ENCODE measurements around the gene FIS1.
A peak's percentile ranks its signal among the peaks of the same experiment; 100 is the strongest.
"Not testable (repeated sequence)": the region's sequence is repeated elsewhere in the genome, so short reads cannot be mapped to it uniquely, and the experiment has no call there.

FIS1 gene

DNA sequence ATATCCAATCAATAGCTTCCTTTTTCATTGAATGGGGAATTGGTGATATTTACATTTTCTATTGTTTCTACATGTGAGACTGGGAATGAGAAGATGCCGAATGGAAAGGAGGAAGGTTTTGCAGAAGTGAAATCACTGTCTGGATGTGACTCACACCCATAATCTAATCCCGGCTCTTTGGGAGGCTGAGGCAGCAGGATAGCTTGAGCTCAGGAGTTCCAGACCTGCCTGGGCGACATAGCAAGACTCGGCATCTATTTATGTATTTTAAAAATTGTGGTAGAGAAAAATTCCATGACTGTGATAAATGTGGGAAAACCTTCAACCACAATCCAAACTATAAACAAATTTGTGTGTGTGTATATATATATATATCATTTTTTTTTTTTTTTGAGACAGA, 10.9 kb upstream of the FIS1 start:
- no peak for DNase-seq

GRCh38 chr7:101253199-101253598, 8.3 kb upstream of the FIS1 start:
- not testable (repeated sequence) for DNase-seq

DNA sequence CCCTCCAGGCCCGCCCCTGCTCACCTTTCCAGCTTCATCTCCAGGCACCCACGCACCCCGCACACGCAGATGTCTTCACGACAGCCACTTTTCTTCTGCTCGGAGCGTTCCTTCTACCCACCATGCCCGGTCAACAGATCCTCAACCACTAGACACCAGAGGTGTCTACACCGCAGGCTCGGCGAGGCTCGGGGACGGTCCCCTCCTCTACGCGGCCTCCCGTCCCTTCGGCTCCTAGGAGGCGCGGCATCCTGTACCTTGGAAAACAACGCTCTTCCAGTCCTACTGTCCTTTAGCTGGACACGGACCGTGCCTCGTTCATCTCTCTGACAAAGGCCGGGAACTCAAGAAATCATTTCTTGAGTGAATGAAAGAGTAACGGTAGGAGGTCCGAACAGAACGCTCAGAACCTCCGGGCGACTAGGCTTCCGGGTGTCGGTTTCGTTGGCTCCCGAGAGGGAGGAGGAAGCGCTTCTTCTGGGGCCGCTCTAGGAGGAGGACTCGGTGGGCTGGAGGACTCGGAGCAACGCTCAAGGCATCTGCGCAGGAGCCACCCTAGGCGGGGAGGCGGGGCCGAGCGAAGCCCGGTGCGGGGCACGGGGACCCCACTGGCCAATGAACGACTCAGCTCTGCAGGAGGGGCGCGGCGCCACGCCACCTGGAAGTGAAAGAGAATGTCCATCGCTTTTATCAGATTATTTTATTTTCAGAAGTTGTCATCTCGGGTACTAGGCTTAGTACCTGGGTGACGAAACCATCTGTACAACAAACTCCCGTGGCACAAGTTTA, 7.2 kb upstream of the FIS1 start:
- peak; percentile 94 for DNase-seq

DNA sequence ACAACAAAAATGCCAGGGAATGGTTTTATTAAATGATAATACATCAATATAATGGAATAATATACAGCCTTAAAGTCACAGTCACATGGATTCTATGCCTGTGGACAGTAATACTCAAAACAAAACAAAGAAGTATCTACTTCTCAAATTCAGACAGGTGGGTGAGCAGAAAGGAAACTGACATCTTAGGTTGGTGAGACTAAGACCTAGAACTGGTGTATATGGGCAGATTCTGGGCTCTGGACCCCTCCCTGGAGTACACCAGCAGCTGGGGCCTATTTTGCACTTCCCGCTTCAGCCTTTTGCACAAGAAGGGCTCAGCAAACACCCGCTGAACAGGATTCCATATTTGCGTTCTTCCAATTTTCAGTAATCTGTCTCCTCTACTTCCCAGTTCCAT, 5.4 kb upstream of the FIS1 start:
- no peak for DNase-seq

GRCh38 chr7:101248276-101248675, 3.4 kb upstream of the FIS1 start:
- no peak for DNase-seq

- no peak for DNase-seq
Observed at GRCh38 chr7:101245147-101245668, 327 bp upstream of the FIS1 start.

DNA sequence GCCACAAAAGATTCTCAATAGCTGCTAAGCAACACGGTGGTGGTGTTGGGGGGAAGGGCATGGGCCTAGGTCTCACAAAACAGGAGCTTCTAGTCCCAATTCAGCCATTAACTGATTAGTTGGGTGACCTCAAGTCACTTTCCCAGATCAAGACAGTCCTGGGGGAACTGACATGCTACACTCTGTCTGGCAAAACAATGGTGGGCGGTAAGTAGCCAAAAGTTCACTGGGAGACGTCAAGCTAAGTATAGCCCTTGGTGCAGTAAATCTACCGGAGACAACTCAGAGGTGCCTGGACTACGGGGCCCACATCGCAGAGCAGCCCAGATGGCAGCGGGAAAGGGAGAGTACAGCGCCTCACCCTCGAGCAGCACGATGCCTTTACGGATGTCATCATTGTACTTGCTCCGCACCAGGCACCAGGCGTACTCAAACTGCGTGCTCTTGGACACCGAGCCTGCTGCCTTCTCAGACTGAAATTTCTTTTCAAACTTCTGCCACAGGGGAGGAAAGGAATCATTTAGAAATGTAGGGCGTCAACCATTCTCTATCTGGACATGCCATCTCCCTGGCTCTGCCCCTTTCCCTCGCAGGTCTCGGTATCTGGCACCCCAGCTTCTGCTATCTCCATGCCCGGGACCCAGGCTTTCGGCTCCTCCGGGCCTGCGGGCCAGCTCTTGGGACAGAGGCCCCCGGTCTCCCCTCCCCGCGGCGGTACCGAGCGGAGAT, 1.1 kb downstream of the FIS1 start:
- no peak for DNase-seq

- DNase-seq: no peak
Observed at GRCh38 chr7:101241443-101242349, 3.2 kb downstream of the FIS1 start.

DNA sequence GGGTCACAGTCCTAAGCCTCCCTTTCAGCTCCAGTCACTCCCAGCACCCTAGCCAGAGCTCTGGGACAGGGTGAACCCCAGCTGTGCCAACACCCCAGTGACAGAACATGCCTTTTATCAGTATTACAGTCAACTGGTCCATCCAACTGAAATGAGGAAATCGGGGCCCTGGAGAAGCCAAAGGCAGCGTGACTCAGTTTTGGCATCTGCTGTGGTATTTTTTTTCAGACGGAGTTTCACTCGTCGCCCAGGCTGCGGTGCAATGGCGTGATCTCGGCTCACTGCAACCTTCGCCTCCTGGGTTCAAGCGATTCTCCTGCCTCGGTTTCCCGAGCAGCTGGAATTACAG, 3.9 kb downstream of the FIS1 start:
- no peak for DNase-seq

DNA sequence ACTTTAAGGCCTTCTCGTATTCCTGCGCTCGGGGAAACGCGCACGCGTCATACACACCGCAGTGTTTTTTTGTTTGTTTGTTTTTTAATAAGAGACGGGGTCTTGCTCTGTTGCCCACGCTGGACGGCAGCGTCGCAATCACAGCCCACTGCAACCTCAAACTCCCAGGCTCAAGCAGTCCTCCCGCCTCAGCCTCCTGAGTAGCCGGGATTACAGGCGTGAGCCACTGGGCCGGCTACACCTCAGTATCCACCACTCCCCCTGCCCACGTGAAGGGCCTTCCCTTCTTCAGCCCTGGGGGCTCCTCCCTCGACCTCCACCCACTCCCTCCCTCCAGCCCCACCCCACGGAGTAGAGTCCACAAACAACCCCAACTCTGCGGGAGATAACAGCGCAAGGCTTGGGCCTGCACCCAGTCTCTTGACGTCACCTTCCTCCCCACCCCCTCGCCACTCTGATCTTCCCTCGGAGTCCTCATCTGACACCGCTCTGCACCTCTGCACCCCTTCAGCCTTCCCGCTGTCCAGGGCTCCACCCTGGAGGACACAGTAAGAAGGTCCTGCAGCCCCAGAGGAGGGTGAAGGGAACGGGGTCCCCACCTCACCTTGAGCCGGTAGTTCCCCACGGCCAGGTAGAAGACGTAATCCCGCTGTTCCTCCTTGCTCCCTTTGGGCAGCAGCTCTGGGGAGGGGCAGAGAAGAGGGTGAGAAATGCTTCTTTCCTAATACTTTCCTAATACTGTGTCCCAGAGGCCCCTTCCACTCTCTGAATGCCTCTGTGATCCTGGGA, 4.5 kb downstream of the FIS1 start:
- no peak for DNase-seq

- no peak for DNase-seq
Observed at GRCh38 chr7:101239951-101240220, 5.0 kb downstream of the FIS1 start.

DNA sequence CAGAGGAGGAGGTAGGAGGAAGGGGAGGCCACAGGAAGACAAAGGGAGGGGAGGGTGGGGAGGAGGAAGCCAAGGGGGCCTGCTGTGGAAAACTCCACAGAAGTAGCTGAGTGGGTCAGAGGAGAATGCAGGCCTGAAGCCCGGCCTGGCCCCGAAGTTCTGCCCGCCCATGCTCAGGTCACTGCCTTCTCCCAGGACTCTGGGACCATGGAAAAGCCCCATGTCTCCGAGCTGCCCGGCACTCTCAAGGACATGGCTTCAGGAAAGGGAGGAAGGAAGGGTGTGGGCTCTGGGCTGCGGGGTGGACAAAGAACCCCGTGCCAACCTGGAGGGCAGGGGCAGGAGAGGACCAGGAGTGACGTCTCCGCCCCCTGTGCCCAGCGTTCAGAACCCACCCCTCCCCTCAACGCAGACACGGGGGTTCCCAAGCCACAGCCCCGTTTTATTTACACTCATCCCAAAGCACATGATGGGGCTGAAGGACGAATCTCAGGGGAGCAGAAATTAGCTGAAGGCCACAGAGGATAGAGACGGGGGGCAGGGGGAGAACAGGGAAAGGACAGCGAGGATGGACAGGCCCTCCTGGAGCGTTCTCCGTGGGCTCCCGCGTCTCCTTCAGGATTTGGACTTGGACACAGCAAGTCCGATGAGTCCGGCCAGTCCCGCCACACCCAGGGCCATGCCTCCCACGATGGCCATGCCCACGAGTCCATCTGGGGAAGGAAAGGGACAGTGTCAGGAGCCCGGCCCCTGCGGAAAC, 5.5 kb downstream of the FIS1 start:
- no peak for DNase-seq

- DNase-seq: no peak
Observed at GRCh38 chr7:101238226-101239182, 6.4 kb downstream of the FIS1 start.

GRCh38 chr7:101237206-101238067, 7.4 kb downstream of the FIS1 start, which contains the start of gene CLDN15:
CLDN15 (minus strand) TSS chr7:101237802; CDS start chr7:101237581, 221 bp downstream.
- DNase-seq: no peak

DNA sequence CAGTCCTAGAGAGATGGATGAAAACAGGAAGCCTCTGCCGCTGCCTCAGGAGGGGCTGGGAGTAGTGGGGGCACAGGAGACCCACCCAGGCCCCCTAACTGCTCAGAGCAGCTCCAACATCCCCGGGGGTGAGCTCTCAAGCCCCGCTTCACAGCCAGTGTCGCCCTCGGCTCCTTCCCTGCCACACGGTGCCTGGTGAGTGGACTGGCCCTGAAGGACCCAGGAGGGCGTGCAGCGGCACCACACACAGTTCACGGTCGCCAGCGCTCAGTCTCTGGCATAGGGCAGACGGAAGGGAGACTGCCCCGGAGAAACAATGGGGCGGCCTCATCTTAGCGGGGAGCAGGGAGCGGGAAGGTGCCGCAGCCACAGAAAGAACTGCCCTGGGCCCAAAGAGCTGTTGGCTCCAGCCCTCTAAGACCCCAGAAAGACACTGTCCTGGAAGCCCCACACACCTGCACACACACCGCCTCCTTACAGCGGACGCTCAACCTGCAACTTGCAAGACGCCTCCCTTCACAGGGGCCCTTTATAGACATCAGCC, 8.5 kb downstream of the FIS1 start:
- DNase-seq: no peak

GRCh38 chr7:101235522-101235921, 9.4 kb downstream of the FIS1 start:
- no peak for DNase-seq

- DNase-seq: no peak
Observed at GRCh38 chr7:101235050-101235449, 9.8 kb downstream of the FIS1 start.

GRCh38 chr7:101234636-101235035, 10.2 kb downstream of the FIS1 start:
- no peak for DNase-seq

DNA sequence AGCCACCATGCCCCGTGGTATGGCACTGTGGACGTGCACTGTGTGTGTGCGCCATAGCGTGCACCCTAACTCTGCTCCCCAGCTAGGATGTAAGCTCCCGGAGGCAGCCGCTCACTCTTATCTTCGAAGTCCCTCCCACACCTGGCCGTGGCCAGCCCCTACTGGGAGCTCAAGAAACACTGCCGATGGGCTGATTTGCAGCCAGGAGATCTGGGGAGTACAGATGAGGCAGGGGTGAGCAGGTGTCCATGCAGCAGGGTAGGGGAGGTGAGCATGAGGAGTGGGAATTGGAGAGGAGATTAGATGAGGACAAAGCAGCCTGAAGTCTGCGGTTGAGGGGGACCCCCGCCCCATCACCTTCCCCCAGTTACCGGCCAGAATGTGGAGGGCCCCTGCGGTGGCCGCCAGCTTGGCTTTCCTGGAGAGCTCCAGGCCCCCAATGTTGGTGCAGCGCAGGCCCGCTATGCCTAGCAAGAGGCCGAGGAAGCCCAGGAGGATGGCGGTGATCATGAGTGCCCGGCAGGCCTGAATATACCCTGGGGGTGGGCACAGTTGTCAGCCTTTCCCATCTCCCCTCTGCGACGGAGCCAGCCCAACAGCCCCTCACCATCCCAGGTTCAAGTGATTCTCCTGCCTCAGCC, 10.9 kb downstream of the FIS1 start:
- DNase-seq: no peak
